Neural cell (in vitro differentiated cells): ENCODE measurements around the gene SMG6. TPM values are rescaled to one million over a fixed set of nuclear protein-coding genes. Genes with fewer than 3 reads are reported as not detected.

Source experiments
- H2AFZ ChIP-seq: fragments of 200-600, 300-800 bp; sonication (generic), shearing (Covaris generic); 2 replicates; pipeline ENCODE4 v1.6.0; 2014; ENCODE audit warnings: low read depth, mild to moderate bottlenecking, antibody characterized with exemption, low read length, moderate library complexity
- H3F3A ChIP-seq: fragments of 200-600 bp; shearing (Covaris generic); 2 replicates; pipeline ENCODE4 v1.6.1; 2016; ENCODE audit warnings: mild to moderate bottlenecking, moderate library complexity, mixed read lengths, antibody characterized with exemption, low read length; ENCODE audit not compliant: insufficient read depth, poor library complexity, severe bottlenecking
- H3K27ac ChIP-seq: fragments of 200-600, 300-800 bp; sonication (generic), shearing (Covaris generic); 2 replicates; pipeline ENCODE4 v1.5.1; 2014; ENCODE audit warnings: mild to moderate bottlenecking, low read length, moderate library complexity
- H3K27me3 ChIP-seq: fragments of 300-800, 200-600 bp; sonication (generic), shearing (Covaris generic); 2 replicates; pipeline ENCODE4 v1.6.0; 2014; ENCODE audit warnings: mild to moderate bottlenecking, low read depth, low read length, moderate library complexity; ENCODE audit not compliant: insufficient read depth
- H3K36me3 ChIP-seq: fragments of 300-800, 200-600 bp; sonication (generic), shearing (Covaris generic); 2 replicates; pipeline ENCODE4 v1.5.1; 2014; ENCODE audit warnings: mild to moderate bottlenecking, antibody characterized with exemption, low read length, moderate library complexity; ENCODE audit not compliant: insufficient read depth
- H3K4me2 ChIP-seq: fragments of 300-800, 200-600 bp; sonication (generic), shearing (Covaris generic); 2 replicates; pipeline ENCODE4 v1.6.0; 2014; ENCODE audit warnings: mild to moderate bottlenecking, low read length
- H3K4me3 ChIP-seq: fragments of 300-800, 200-600 bp; sonication (generic), shearing (Covaris generic); 2 replicates; pipeline ENCODE4 v1.5.1; 2014; ENCODE audit warnings: mild to moderate bottlenecking, low read length, moderate library complexity
- H3K79me2 ChIP-seq: fragments of 200-600 bp; shearing (Covaris generic); replicated peaks from 2 replicates; pipeline ENCODE4 v1.6.0; 2014; ENCODE audit warnings: mild to moderate bottlenecking, low read length, moderate library complexity; ENCODE audit not compliant: insufficient read depth
- H3K9ac ChIP-seq: fragments of 300-800, 200-600 bp; sonication (generic), shearing (Covaris generic); 2 replicates; pipeline ENCODE4 v1.6.1; 2016; ENCODE audit warnings: mild to moderate bottlenecking, low read length, mixed read lengths
- H3K9me2 ChIP-seq: fragments of 200-600 bp; shearing (Covaris generic); 2 replicates; pipeline ENCODE4 v1.6.1; 2016; ENCODE audit warnings: mild to moderate bottlenecking, low read length, mixed read lengths; ENCODE audit not compliant: insufficient read depth
- H3K9me3 ChIP-seq: fragments of 200-600, 300-800 bp; sonication (generic), shearing (Covaris generic); 2 replicates; pipeline ENCODE4 v1.6.1; 2016; ENCODE audit warnings: mild to moderate bottlenecking, mixed run types, low read length, moderate library complexity, mixed read lengths
- H4K20me1 ChIP-seq: fragments of 200-600 bp; shearing (Covaris generic); 2 replicates; pipeline ENCODE4 v1.6.1; 2016; ENCODE audit warnings: mild to moderate bottlenecking, mixed run types; ENCODE audit not compliant: insufficient read depth
- EP300 ChIP-seq: fragments of 450-650 bp; conservative IDR thresholded peaks from 2 replicates; pipeline ENCODE4 v1.6.1; 2014; ENCODE audit warnings: antibody characterized with exemption, mild to moderate bottlenecking, moderate library complexity; ENCODE audit not compliant: poor library complexity, severe bottlenecking
- EZH2 ChIP-seq: fragments of 200-600, 300-800 bp; shearing (Covaris generic), sonication (generic); IDR thresholded peaks from 2 replicates; pipeline ENCODE4 v1.6.1; 2014; ENCODE audit warnings: antibody characterized with exemption, low read length, borderline replicate concordance, mild to moderate bottlenecking; ENCODE audit not compliant: insufficient read depth, poor library complexity, severe bottlenecking
- MXI1 ChIP-seq: fragments of 450-650 bp; conservative IDR thresholded peaks from 2 replicates; pipeline ENCODE4 v1.6.1; 2014; ENCODE audit warnings: antibody characterized with exemption, mild to moderate bottlenecking; ENCODE audit not compliant: poor library complexity, severe bottlenecking
- POLR2AphosphoS5 ChIP-seq: IDR thresholded peaks from 2 replicates; pipeline ENCODE4 v1.6.1; 2012
- RAD21 ChIP-seq: fragments of 450-650 bp; conservative IDR thresholded peaks from 2 replicates; pipeline ENCODE4 v1.6.1; 2014; ENCODE audit warnings: antibody characterized with exemption, mild to moderate bottlenecking, moderate library complexity
- SMC3 ChIP-seq: fragments of 450-650 bp; conservative IDR thresholded peaks from 2 replicates; pipeline ENCODE4 v1.6.1; 2014; ENCODE audit warnings: antibody characterized with exemption, mild to moderate bottlenecking, moderate library complexity; ENCODE audit not compliant: poor library complexity
- TAF1 ChIP-seq: IDR thresholded peaks from 2 replicates; pipeline ENCODE4 v1.6.1; 2012; ENCODE audit warnings: low read depth
- polyA plus RNA-seq: library from polyadenylated mRNA; depleted of rRNA; stranded (reverse); fragments of >200 nt; gene quantifications from 2 replicates; pipeline ENCODE4 v1.2.3, GENCODE V29; 2014
- TF ChIP-seq, protein P1 (sequence below): fragments of 450-650 bp; IDR thresholded peaks from 2 replicates; pipeline ENCODE4 v1.5.1; 2014; ENCODE audit warnings: antibody characterized with exemption, mild to moderate bottlenecking, moderate library complexity; ENCODE audit not compliant: poor library complexity, severe bottlenecking
- TF ChIP-seq, protein P2 (sequence below): IDR thresholded peaks from 2 replicates; pipeline ENCODE4 v1.6.1; 2012; ENCODE audit warnings: borderline replicate concordance

The SMG6 gene
- polyA plus RNA-seq, 1 donor from 2014 or later = 13.9 TPM

DNA sequence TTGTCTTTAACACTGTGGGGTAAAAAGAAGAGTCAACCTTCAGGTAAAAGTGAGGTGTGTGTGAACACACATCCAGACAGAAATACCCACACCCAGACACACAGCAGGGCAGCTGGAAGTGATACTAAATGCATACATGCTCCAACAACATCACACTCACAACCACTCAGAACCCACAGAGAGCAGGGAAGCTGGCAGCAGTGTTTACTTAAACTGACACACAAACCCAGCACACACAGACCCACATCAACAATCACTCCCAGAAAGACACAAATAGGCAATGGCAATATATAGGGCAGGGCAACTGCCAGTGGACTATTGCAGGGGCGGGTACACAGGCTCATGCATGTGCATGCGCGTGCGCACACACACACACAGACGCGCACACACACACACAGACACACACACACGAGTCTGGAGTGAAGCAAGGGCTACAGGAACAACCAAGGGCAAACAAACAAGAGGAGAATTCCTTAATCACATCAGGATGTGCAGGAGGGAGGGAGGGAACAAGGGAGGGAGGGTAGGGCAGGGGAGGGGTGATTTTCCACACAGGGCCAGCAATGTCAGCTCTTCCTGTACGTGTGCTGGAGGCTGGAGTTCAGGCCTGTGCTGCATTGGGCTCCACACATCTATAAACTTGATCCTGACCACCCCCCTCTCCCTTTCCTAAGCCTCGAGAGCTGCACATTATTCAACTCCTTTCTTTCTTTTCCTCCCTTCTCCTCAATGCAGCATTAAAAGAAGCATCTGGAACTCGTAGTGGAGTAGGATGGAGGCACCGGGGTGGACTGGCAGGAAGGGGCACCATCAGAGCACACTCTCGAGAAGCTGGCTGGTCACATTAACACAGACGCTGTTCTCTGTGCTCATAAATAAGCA is 218.6 kb downstream of the SMG6 start:
- Histone ChIP-seq H4K20me1 (no peaks in the 10 kb centered on the region), H3F3A (no peaks in the 10 kb centered on the region), H3K27me3 (no peaks in the 10 kb centered on the region), H3K27ac (no peak overlapping the region), H3K9me2 (no peaks in the 10 kb centered on the region), H3K4me3 (no peak overlapping the region), H3K4me2 (no peak overlapping the region), H3K79me2 (no peaks in the 10 kb centered on the region), H3K9me3 (no peaks in the 10 kb centered on the region), H3K36me3 (no peaks in the 10 kb centered on the region), H2AFZ (no peak overlapping the region), H3K9ac (no peak overlapping the region)
- no peak for TF ChIP-seq EP300
- TF ChIP-seq TAF1 = no peak
- no peak for TF ChIP-seq POLR2AphosphoS5
- TF ChIP-seq, protein P1, sequence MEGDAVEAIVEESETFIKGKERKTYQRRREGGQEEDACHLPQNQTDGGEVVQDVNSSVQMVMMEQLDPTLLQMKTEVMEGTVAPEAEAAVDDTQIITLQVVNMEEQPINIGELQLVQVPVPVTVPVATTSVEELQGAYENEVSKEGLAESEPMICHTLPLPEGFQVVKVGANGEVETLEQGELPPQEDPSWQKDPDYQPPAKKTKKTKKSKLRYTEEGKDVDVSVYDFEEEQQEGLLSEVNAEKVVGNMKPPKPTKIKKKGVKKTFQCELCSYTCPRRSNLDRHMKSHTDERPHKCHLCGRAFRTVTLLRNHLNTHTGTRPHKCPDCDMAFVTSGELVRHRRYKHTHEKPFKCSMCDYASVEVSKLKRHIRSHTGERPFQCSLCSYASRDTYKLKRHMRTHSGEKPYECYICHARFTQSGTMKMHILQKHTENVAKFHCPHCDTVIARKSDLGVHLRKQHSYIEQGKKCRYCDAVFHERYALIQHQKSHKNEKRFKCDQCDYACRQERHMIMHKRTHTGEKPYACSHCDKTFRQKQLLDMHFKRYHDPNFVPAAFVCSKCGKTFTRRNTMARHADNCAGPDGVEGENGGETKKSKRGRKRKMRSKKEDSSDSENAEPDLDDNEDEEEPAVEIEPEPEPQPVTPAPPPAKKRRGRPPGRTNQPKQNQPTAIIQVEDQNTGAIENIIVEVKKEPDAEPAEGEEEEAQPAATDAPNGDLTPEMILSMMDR = no peak
- TF ChIP-seq SMC3 = no peak
- TF ChIP-seq, protein P2, sequence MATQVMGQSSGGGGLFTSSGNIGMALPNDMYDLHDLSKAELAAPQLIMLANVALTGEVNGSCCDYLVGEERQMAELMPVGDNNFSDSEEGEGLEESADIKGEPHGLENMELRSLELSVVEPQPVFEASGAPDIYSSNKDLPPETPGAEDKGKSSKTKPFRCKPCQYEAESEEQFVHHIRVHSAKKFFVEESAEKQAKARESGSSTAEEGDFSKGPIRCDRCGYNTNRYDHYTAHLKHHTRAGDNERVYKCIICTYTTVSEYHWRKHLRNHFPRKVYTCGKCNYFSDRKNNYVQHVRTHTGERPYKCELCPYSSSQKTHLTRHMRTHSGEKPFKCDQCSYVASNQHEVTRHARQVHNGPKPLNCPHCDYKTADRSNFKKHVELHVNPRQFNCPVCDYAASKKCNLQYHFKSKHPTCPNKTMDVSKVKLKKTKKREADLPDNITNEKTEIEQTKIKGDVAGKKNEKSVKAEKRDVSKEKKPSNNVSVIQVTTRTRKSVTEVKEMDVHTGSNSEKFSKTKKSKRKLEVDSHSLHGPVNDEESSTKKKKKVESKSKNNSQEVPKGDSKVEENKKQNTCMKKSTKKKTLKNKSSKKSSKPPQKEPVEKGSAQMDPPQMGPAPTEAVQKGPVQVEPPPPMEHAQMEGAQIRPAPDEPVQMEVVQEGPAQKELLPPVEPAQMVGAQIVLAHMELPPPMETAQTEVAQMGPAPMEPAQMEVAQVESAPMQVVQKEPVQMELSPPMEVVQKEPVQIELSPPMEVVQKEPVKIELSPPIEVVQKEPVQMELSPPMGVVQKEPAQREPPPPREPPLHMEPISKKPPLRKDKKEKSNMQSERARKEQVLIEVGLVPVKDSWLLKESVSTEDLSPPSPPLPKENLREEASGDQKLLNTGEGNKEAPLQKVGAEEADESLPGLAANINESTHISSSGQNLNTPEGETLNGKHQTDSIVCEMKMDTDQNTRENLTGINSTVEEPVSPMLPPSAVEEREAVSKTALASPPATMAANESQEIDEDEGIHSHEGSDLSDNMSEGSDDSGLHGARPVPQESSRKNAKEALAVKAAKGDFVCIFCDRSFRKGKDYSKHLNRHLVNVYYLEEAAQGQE = no peak
- no peak for TF ChIP-seq EZH2
- TF ChIP-seq MXI1 = no peak
- no peak for TF ChIP-seq RAD21

- Histone ChIP-seq H3K9ac (no peak overlapping the region), H3K4me2 (no peak overlapping the region), H3K27ac (no peak overlapping the region), H4K20me1 (no peaks in the 10 kb centered on the region), H3F3A (no peaks in the 10 kb centered on the region), H3K79me2 (no peaks in the 10 kb centered on the region), H3K27me3 (no peaks in the 10 kb centered on the region), H3K9me2 (no peaks in the 10 kb centered on the region), H3K4me3 (no peak overlapping the region), H3K9me3 (no peaks in the 10 kb centered on the region), H3K36me3 (no peaks in the 10 kb centered on the region), H2AFZ (no peak overlapping the region)
- TF ChIP-seq, protein P1 = no peak
- no peak for TF ChIP-seq TAF1
- no peak for TF ChIP-seq EZH2
- TF ChIP-seq POLR2AphosphoS5 = no peak
- TF ChIP-seq, protein P2 = no peak
- no peak for TF ChIP-seq SMC3
- TF ChIP-seq EP300 = no peak
Measured at GRCh38 chr17:2084036-2084765, 219.4 kb downstream of the SMG6 start.
